ENCODE measurements around the gene CDH12.

CDH12 gene

DNA sequence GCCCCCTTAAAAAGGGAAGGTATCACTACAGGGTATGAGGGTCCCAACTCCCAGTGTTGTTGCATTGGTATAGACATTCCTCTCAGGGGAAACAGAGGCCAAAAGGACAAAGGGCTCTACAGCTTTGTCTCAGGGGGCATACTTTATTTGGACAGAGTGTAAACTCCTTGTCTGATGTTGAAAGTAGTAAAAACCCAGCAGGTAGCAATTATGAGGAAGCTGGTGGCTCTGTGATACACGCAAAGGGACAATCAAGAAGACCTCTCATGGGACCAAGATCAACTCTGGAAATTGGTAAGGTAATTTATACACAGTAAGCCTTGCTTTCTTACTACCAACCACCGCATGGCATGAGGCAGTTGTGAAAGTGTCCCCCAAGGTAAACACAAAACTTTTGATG, 764.6 kb downstream of the CDH12 start:
- DNase-seq (ENCODE audit: low spot score) = no peak
- in situ Hi-C loops (cut with MboI; ENCODE audit: low pct_unique_long_range_greater_than_20kb, low sequenced_read_pairs, unreplicated experiment) = no loop called here
- TF ChIP-seq, protein P1, sequence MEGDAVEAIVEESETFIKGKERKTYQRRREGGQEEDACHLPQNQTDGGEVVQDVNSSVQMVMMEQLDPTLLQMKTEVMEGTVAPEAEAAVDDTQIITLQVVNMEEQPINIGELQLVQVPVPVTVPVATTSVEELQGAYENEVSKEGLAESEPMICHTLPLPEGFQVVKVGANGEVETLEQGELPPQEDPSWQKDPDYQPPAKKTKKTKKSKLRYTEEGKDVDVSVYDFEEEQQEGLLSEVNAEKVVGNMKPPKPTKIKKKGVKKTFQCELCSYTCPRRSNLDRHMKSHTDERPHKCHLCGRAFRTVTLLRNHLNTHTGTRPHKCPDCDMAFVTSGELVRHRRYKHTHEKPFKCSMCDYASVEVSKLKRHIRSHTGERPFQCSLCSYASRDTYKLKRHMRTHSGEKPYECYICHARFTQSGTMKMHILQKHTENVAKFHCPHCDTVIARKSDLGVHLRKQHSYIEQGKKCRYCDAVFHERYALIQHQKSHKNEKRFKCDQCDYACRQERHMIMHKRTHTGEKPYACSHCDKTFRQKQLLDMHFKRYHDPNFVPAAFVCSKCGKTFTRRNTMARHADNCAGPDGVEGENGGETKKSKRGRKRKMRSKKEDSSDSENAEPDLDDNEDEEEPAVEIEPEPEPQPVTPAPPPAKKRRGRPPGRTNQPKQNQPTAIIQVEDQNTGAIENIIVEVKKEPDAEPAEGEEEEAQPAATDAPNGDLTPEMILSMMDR (IDR thresholded peaks at IDR 0.05; ENCODE audit: extremely low read depth, insufficient read depth, missing control alignments) = no peak

DNA sequence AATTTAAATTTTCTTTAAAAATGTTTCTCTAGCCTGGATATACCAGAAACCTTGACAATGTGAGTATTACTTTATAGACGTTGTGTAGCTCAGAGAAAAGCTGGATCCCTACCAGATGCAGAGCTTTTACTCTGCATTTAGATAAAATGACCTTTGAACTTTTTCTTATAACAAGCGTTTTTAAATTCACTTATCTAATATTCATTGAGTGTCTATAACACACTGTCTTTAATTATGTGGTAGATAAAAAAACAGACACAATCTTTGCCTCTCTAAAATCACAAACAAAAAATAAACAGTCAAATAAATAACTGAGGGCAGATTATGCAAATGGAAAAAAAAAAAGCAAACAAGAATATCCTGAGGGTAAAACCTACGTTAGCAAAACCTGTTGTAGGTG, 773.6 kb downstream of the CDH12 start:
- in situ Hi-C loops (cut with MboI; ENCODE audit: low pct_unique_long_range_greater_than_20kb, low sequenced_read_pairs, unreplicated experiment) = no loop called here
- DNase-seq (ENCODE audit: low spot score) = no peak
- TF ChIP-seq, protein P1 (IDR thresholded peaks at IDR 0.05; ENCODE audit: extremely low read depth, insufficient read depth, missing control alignments) = no peak

DNA sequence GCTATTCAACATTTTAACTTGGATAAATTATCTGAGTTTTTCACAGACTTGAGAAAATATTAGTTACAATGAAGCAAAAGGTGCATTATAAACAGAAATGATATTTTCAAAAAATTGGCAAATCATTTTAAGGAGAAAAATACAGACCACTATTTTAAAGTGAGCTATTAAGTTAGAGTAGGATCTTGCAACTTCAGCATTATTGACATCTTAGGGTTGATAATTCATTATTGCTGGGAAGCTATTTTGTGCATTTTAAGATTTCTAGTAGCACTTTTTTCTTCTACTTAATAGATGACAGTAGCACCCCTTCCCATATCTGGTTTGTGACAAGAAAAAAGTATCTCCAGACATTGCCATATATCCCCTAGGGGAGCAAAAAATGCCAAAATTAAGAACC, 774.1 kb downstream of the CDH12 start:
- DNase-seq (ENCODE audit: low spot score) = no peak
- TF ChIP-seq, protein P1 (IDR thresholded peaks at IDR 0.05; ENCODE audit: extremely low read depth, insufficient read depth, missing control alignments) = no peak
- in situ Hi-C loops (cut with MboI; ENCODE audit: low pct_unique_long_range_greater_than_20kb, low sequenced_read_pairs, unreplicated experiment) = no loop called here

DNA sequence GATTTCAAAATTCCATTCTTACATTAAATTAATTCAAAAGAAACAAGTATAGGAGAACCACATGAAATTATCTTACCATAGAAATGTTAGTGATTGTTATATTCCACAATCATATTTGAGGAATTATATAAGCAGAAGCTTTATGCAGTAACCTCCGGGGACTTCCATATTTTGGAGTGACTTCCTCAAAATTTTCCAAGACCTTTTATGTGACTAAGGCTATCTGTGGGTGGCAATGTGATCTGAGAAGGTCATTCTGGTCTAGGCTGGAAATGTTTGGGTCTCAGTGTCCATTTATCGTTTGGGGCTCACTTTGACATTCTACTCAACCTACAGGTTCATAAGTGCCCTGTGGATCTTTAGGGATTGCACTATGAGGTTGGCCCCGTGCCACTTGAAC, 776.6 kb downstream of the CDH12 start:
- TF ChIP-seq, protein P1 (IDR thresholded peaks at IDR 0.05; ENCODE audit: extremely low read depth, insufficient read depth, missing control alignments) = no peak
- in situ Hi-C loops (cut with MboI; ENCODE audit: low pct_unique_long_range_greater_than_20kb, low sequenced_read_pairs, unreplicated experiment) = no loop called here
- DNase-seq (ENCODE audit: low spot score) = no peak

DNA sequence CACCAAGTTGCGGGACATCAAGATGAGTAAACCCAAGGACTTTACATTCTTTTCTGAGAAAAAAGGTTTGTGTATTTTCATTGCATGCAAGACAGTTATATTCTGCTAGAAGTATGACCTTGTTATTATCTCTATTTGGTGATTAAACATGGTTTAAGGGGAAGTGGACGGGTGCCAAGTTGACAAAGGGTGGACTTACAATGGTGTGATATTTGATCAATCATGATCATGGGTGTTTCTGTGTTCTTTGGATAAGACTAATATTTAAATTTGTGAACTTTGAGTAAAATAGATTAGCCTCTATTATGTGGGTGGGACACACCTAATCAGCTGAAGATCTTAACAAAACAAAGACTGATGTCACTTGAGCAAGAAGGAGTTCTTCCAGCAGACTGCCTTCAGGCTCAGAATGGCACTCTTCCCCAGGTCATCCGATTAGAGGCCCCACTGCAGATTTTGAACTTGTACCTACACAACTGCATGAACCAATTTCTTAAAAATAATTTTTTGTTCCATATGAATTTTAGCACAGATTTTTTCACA, 782.9 kb downstream of the CDH12 start:
- in situ Hi-C loops (cut with MboI; ENCODE audit: low pct_unique_long_range_greater_than_20kb, low sequenced_read_pairs, unreplicated experiment) = no loop called here
- DNase-seq (ENCODE audit: low spot score) = no peak
- TF ChIP-seq, protein P1 (IDR thresholded peaks at IDR 0.05; ENCODE audit: extremely low read depth, insufficient read depth, missing control alignments) = no peak

DNA sequence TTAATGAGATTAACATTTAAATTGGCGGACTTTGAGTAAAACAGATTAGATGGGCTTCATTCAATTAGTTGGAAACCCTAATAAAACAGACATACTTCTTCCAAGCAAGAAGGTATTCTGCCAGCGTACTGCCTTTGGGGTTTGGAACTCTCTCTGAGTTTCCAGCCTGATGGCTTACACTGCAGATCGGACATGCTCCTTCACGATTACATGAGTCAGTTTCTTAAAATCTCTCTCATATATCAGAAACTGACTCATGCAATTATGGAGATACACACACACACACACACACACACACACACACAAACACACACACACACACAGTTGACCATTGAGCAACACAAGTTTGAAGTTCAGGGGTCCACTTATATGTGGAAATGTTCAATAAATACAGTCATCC, 789.4 kb downstream of the CDH12 start:
- in situ Hi-C loops (cut with MboI; ENCODE audit: low pct_unique_long_range_greater_than_20kb, low sequenced_read_pairs, unreplicated experiment) = no loop called here
- TF ChIP-seq, protein P1 (IDR thresholded peaks at IDR 0.05; ENCODE audit: extremely low read depth, insufficient read depth, missing control alignments) = no peak
- no peak for DNase-seq (ENCODE audit: low spot score)

DNA sequence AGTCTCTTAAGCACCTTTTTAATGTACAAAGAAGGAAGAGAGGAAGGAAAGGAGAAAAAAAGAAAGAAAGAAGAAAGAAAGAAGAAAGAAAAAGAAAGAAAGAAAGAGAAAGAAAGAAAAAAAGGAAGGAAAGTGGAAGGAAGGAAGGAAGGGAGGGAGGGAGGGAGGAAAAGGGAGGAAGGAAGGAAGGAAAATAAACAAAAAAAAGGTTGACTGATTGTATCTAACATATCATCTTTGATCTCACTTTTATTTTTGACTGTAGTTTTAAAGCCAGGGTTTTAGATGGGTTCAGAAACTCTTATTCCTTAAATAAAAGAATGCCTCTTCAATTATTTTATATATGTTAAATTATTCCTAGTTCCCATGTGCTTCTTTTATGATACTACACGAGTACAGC, 794.5 kb downstream of the CDH12 start:
- in situ Hi-C loops (cut with MboI; ENCODE audit: low pct_unique_long_range_greater_than_20kb, low sequenced_read_pairs, unreplicated experiment) = no loop called here
- TF ChIP-seq, protein P1 (IDR thresholded peaks at IDR 0.05; ENCODE audit: extremely low read depth, insufficient read depth, missing control alignments) = no peak
- no peak for DNase-seq (ENCODE audit: low spot score)
